Left ventricle myocardium superior (tissue), 1 donor: ENCODE results near the gene IGDCC3. TPM values are rescaled to one million over a fixed set of nuclear protein-coding genes. Genes with fewer than 3 reads are reported as not detected.

Source experiments
- ATAC-seq: fragments of 200-7000 bp; cut with Tn5 transposase; one replicate; pipeline ENCODE4 v1.9.1; 2020; ENCODE audit warnings: mild to moderate bottlenecking, moderate library complexity
- DNase-seq: peaks from one replicate; pipeline ENCODE4 v3.0.0-alpha.2; 2020
- intact Hi-C: fragments of 100-400 bp; cut with micrococcal nuclease; formaldehyde crosslinking; loops from one replicate; pipeline ENCODE4 v1.11.0; 2022
- long read RNA-seq: library from polyadenylated mRNA; unstranded; transcript quantifications from one replicate; pipeline ENCODE4 v2.0.0, GENCODE V29; 2021
- total RNA-seq: library from RNA; stranded (reverse); fragmentation: NEBNext Ultra II Directional; extraction: Animal tissue kit (Norgen Biotek cat#: 25700); gene quantifications from one replicate; pipeline ENCODE4 v1.2.1, GENCODE V29; 2021
- donor health status: DM: no; HTN: yes; CAD: no; lungs with severe emphysema.

The IGDCC3 gene
- 0.10 TPM for total RNA-seq
- long read RNA-seq, result 0 reads

- intact Hi-C loops, result no loop called here
- DNase-seq, result no peak
- ATAC-seq, result peak; percentile 23
Measured at GRCh38 chr15:65377976-65378366, at the start of gene IGDCC3. Gene IGDCC3 (minus strand): TSS chr15:65378002. CDS start chr15:65377788, 214 bp downstream.

DNA sequence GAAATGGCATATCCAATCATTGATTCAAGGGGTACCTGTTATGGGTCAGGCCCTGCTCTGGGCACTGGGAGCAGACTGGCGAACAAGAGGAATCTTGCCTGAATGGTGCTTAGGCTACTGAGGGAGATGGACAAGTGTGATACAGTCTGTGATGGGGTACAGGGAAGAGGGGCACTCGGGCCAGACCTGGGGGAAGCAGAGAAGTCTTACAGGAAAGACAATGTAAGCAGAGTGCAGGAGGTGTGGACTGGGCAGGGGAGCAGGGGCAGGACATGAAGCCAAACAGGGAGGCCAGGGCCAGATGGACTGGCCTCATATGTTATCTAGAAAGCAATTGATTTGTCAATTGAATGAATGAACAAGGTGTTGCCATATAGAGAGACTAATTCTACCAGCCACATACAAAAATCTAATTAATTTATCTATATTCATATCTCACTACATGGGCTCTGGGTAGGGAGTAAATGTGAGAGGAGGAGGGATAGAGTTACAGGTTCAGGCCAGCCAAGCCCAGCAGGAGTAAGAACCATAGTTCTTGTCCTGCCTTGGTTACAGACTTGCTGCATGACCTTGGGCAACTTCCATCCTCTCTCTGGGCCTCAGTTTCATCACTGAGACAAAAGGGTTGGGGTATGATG is 48.5 kb upstream of the IGDCC3 start:
- ATAC-seq (no peak), DNase-seq (no peak)
- intact Hi-C loops, result no loop called here

- ATAC-seq, result no peak
- no peak for DNase-seq
- intact Hi-C loops, result no loop called here
Measured at GRCh38 chr15:65424683-65425082, 46.9 kb upstream of the IGDCC3 start.

GRCh38 chr15:65423976-65424679 is 46.3 kb upstream of the IGDCC3 start:
- DNase-seq (no peak), ATAC-seq (no peak)
- intact Hi-C loops, result no loop called here

- intact Hi-C loops, result no loop called here
- DNase-seq (no peak), ATAC-seq (no peak)
Measured at GRCh38 chr15:65423150-65423975, 45.6 kb upstream of the IGDCC3 start.

GRCh38 chr15:65421360-65422215 is 43.8 kb upstream of the IGDCC3 start:
- intact Hi-C loops, result no loop called here
- DNase-seq (peak; percentile 77), ATAC-seq (peak; percentile 46)

- intact Hi-C loops, result no loop called here
- DNase-seq (no peak), ATAC-seq (no peak)
Measured at GRCh38 chr15:65420975-65421359, 43.2 kb upstream of the IGDCC3 start.

GRCh38 chr15:65418596-65418995 is 40.8 kb upstream of the IGDCC3 start:
- intact Hi-C loops, result no loop called here
- no peak for ATAC-seq

DNA sequence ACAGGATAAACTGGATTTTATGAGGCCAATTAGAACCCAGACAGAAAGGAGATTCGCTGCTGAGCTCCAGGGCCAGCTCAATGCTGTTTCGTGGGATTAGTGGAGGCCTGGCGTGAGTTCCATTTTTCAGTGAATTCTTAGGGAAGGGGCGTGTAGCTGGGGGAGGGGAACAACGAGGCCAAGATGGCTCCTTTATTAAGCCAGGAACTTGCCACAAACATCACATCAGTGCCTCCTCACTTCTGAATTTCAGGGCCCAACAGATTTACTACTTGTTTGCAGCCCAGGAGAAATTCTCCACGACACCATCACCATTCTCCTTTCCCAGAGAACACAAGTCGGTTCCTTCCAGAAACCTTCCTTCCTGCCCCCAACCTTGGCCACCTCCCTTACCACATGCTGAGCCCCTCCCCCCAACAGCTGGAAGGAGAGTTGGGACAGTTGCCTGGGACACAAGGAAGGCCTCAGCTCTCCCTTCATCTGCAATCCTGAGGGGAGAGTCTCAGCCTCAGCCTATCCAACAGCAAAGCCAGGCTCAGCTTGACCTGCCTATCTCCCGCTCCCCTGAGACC is 39.1 kb upstream of the IGDCC3 start:
- peak; percentile 78 for ATAC-seq
- intact Hi-C loops, result no loop called here
- DNase-seq, result peak; percentile 73

More at GRCh38 chr15:65418596-65418995, 40.8 kb upstream of the IGDCC3 start:
- no peak for DNase-seq

- intact Hi-C loops, result no loop called here
- DNase-seq (peak; percentile 71), ATAC-seq (peak; percentile 73)
Measured at GRCh38 chr15:65414841-65415621, 37.2 kb upstream of the IGDCC3 start.

DNA sequence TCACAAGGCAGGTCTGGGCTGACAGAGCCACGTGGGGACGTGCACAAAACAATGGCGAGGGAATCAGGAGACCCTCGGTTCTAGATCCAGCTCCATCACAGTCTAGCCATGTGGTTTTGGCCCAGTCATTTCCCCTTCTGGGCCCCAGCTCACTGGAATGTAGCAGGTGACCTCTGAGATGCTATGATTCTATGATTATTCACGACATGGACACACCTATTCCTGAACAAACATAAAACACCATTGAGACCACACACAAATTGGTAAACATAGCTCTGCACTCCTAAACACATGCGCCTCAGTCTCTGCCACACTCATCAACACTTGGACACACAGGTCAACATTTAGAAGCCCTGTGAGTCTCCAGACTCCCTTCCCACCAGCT is 36.0 kb upstream of the IGDCC3 start:
- no peak for ATAC-seq
- intact Hi-C loops, result no loop called here
- DNase-seq, result no peak

GRCh38 chr15:65413051-65413759 is 35.4 kb upstream of the IGDCC3 start:
- intact Hi-C loops, result no loop called here
- no peak for ATAC-seq
- no peak for DNase-seq

DNA sequence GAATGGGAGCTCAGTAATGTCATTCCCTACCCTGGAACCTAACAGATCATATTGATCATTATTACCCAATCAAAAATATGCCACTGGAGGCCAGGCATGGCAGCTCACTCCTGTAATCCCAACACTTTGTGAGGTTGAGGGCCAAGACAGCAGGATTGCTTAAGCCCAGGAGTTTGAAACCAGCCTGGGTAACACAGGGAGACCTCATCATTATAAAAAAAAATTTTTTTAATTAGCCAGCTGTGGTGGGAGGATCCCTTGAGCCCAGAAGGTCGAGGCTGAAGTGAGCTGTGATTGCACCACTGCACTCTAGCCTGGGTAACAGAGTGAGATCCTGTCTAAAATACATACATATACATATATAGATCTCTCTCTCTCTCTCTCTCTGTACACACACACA is 34.8 kb upstream of the IGDCC3 start:
- DNase-seq (no peak), ATAC-seq (no peak)
- intact Hi-C loops, result no loop called here

DNA sequence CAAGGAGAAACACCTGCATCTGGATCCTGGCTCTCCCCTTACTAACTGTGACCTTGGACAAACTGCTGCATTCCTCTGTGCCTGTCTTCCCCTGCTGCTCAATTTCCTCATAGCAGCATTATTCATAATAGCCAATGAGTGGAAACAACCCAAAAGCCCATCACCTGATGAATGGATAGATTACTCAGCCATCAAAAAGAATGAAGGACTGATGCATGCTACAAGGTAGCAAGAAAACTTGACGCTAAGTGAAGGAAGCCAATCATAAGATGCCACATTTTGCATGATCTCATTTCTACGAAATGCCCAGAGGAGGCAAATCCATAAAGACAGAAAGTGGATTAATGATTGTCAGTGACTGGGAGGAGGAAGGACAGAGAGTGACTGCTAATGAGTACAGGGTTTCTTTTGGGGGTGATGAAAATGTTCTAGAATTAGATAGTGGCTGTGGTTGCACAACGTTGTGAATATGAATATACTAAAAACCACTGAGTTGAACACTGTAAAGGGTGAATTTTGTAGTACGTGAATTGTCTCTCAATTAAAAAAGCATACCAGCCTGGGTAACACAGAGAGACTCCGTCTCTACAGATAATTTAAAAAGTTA is 33.8 kb upstream of the IGDCC3 start:
- ATAC-seq (no peak), DNase-seq (no peak)
- intact Hi-C loops, result no loop called here

GRCh38 chr15:65410972-65411371 is 33.2 kb upstream of the IGDCC3 start:
- intact Hi-C loops, result no loop called here
- ATAC-seq, result no peak
- DNase-seq, result no peak

DNA sequence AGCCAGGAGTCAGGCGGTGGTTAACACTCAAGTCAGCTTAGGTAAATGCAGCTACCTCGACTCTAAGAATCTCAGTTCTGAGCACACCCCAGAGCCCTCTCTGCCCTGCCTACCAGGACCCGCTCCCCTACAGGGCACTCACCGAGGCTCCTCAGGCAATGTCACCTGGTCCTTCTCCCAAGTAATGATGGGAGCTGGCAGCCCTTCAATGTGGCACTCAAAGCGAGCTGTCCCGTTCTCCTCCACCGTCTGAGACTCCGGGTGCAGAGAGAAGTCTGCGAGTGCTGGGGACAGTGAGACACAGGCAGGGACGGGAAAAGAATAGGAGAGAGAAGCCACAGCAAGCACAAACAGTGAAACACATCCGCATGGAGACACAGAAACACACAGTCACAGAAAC is 32.2 kb upstream of the IGDCC3 start:
- no peak for ATAC-seq
- intact Hi-C loops, result no loop called here
- DNase-seq, result no peak

DNA sequence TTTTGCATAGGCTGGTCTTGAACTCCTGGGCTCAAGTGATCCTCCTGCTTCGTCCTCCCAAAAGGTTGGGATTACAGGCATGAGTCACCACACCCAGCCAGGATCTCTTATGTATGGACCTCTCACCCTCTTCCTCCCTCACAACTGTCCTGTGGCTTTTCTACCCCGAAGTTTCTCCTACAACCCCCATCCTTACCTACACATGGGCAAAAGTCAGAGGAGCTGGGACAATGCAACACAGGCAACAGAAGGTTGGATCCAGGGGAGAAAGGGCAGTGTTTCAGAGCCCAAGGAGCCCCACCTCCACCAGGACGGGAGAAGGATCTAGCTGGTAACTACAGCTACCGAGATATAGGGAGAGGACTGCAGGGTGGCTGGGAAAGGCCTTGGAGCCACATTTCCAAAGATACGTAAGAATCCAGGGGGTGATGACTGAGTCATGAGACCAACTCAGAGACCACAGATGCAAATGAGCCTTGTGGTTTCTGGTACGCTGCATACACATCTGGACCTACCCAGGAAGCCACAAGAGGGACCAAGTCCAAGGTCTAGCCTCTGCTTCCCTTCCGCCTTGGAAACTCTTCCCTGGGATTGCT is 31.3 kb upstream of the IGDCC3 start:
- ATAC-seq, result no peak
- intact Hi-C loops, result no loop called here
- no peak for DNase-seq
